ENCODE data around the gene EIF4H.
"Not testable (repeated sequence)": the region's sequence is repeated elsewhere in the genome, so short reads cannot be mapped to it uniquely, and the experiment has no call there.

EIF4H gene

DNA sequence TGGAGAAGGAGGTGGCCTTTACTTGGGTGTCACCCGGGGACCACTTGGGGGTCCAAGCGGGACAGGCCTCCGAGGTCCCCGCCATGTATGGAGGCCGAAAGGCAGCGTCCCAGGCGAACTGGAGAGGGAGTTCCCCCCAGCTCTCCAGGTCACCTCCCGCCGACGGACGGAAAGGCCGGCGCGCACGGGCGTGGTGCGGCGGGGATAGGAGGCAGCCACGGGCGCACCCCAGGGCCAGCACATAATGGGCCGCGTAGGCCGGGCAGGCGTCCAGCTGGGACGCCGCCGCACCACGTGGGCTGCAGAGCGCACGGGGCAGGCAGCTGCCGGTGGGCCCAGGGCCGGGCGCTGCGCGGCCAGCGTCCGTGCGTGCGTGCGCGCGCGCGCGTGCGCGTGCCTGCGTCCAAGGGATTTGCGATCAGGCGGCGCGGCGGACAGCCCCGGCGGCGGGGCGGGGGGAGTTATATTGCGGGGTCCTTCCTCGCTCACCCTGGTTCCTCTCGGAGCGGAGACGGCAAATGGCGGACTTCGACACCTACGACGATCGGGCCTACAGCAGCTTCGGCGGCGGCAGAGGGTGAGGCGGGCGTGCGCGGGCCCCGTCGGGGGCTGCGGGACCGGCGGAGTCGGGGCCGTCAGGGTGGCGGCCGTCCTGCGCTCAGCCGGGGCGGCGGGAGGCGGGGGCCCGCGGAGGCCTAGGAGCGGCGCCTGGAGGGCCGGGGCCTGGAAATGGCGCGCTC is at the start of gene EIF4H:
Gene EIF4H, plus strand, starts transcription at position 491 of the 740 bp plus-strand sequence. Its CDS starts 28 bp downstream, at position 519.
- DNase-seq: peak; percentile 98

GRCh38 chr7:74126220-74126880 is 47.8 kb upstream of the EIF4H start:
- no peak for DNase-seq

GRCh38 chr7:74129887-74130286 is 44.3 kb upstream of the EIF4H start:
- no peak for DNase-seq

DNA sequence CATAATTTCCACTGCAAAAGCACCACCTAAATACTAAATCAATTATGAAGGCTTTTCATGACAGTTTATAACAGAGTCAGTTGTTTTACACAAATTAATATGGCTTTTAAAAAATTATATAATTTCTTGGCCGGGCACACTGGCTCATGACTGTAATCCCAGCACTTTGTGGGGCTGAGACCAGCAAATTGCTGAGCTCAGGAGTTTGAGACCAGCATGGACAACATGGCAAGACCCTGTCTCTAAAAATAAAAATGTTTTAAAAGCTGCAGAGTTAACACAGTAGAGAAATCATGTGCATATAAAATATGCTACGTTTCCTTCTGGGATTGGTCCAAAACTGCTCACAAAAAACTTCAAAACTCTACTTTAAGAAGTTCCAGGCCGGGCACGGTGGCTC is 43.6 kb upstream of the EIF4H start:
- no peak for DNase-seq

DNA sequence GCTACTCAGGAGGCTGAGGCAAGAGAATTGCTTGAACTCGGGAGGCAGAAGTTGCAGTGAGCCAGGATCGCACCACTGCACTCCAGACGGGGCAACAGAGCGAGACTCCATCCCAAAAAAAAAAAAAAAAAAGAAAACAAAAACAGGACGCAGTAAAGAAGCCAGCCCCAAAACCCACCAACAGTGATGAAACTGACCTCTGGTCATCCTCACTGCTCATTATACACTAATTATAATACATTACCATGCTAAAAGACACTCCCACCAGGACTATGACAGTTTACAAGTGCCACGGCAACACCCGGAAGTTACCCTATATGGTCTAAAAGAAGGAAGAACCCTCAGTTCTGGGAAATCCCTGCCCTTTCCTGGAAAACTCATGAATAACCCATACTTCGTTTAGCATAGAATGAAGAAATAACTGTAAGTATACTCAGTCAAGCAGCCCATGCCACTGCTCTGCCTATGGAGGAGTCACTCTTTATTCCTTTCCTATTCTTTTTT is 40.0 kb upstream of the EIF4H start:
- DNase-seq: no peak

GRCh38 chr7:74138334-74138867 is 35.8 kb upstream of the EIF4H start:
- DNase-seq: peak; percentile 73

DNA sequence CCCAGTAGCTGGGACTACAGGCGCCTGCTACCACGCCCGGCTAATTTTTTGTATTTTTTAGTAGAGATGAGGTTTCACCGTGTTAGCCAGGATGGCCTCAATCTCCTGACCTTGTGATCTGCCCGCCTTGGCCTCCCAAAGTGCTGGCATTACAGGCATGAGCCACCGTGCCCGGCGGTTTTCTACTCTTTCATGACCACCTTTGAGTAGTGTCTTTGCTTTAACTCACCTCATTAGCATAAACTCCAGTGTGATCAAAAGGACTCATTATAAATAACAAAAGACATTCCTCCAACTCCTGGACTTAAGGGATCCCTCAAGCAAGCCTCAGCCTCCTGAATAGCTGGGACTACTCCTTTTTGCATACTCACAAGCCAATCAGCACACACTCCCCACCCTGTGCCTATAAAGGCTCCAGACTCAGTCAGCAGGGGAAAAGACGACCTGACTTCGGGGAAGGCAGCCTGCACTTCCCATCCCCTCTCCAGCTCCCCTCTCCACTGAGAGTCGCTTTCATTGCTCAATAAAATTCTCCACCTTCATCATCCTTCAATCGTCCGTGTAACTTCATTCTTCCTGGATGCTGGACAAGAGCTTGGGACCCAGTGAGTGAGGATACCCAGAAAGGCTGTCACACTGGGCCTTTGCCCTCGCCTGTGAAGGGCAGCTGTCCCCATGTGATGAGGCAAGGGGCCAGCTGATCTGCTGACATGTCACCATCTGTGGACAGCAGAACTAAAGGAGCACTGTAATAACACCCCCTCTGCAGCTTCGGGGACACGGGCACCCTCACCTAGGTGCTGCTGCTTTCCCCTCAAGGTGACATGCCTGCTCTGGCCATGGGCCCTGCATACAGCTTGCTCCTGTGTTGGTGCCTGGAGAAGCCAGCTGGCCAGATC is 35.0 kb upstream of the EIF4H start:
- DNase-seq: no peak

DNA sequence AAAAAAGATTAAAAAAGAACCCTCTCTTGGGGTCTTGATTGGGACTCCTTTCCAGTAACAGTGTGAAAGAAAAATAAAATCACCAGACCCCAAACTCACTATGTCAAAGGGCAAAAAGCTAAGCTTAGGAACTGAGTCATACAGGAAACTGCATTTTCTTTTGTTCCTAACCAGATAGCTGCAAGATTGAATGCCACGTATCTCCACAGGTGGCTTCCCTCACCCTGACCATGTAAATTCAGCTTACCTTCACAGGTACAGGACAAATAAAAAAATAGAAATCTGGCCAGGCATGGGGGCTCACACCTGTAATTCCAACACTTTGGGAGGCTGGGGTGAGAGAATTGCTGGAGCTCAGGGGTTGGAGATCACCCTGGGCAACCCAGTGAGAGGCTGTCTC is 32.5 kb upstream of the EIF4H start:
- no peak for DNase-seq

DNA sequence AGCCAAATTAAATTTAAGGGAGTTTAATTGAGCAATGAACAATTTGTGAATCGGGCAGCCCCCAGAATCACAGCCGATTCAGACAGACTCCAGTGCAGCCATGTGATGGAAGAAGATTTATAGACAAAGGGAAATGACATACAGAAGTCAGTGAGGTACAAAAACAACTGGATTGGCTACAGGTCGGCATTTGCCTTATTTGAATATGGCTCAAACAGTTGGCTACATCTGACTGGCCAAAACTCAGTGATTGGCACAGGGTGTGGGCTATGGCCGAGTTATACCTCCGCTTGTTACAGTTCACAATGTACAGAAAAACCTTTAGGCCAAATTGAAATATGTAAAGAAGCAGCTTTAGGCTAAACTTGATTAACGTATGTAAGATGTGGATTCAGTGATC is 30.8 kb upstream of the EIF4H start:
- DNase-seq: no peak

GRCh38 chr7:74148491-74148890 is 25.7 kb upstream of the EIF4H start:
- DNase-seq: no peak

GRCh38 chr7:74149071-74149470 is 25.1 kb upstream of the EIF4H start:
- no peak for DNase-seq

GRCh38 chr7:74149603-74150002 is 24.6 kb upstream of the EIF4H start:
- DNase-seq: no peak

DNA sequence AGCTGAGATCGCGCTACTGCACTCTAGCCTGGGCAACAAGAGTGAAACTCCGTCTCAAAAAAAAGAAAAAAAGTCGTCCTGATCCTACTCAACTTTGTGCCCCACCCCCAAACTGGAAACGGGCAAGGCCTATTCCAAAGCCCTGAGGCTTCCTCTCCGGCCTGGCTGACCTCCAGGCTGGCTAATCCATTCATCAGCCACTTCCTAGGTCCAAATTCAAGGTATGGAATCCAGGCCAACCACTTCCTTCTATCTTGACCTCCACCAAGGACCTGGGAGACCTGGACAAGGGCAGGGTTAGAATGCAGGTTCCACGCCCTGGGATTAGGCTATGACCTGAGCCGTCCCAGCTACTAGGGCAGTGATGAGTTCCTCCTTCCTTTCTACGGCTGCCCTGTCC is 20.4 kb upstream of the EIF4H start:
- no peak for DNase-seq

DNA sequence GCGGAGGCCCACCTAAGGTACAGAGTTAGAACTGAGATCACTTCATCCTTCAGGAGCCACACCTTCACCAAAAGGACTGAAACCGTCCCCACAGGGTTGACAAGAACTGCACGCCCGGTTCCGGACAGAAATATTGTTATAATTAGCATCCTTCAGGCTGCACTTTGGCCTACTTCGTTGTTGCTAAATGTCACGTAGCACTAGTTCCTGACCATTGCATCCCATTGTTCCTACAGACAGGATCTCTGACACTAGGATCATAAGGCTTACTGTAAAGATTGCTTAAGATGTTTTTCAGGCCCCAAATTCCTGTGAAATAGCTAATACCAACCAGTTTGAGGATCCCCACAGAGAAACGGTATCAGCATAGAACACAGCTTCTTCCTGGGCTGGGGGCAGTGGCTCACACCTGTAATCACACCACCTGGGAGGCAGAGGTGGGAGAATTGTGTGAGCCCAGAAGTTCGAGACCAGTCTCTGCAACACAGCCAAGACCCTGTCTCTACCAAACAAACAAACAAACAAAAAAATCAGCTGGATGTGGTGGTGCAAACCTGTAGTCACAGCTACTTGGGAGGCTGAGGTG is 18.3 kb upstream of the EIF4H start:
- DNase-seq: no peak

- DNase-seq: no peak
These were observed 16.6 kb upstream of the EIF4H start for GRCh38 chr7:74157605-74158004.

DNA sequence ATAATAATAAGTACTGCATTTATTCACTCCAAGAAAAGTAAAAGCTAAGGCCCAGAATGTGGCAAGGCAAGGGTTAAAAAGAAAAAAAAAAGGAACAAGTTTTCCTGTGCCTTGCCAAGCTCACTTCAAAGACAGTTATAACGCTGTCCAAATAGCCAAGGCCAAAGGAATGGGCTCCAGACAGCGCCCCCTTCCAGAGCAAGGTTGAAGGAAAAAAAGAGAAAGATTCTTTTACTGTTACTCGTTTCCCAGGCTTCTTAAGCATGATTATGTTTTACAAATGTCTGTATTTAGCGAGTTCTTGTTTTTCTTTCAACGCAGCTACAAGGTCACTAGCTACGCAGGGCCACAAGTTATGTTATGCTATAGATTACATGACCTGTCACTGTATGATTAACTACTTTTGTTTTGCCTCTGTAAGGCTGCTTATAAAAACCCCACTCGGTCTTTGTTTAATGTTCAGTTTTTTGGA is 9.1 kb upstream of the EIF4H start:
- DNase-seq: no peak

GRCh38 chr7:74165867-74166593 is 8.1 kb upstream of the EIF4H start:
- DNase-seq: no peak

GRCh38 chr7:74167324-74167723 is 6.8 kb upstream of the EIF4H start:
- DNase-seq: not testable (repeated sequence)

DNA sequence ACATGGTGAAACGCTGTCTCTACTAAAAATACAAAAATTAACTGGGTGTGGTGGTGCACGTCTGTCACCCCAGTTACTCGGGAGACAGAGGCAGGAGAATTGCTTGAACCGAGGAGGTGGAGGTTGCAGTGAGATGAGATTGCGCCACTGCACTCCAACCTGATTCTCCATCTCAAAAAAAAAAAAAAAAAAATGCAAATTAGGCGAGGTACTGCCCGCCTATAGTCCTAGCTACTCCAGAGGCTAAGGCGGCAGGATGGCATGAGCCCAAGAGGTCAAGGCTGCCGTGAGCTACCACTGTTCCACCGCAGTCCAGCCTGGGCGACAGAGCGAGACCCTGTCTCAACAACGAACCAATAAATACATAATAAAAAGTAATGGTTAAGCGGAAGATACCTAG is 1.1 kb upstream of the EIF4H start:
- DNase-seq: no peak

DNA sequence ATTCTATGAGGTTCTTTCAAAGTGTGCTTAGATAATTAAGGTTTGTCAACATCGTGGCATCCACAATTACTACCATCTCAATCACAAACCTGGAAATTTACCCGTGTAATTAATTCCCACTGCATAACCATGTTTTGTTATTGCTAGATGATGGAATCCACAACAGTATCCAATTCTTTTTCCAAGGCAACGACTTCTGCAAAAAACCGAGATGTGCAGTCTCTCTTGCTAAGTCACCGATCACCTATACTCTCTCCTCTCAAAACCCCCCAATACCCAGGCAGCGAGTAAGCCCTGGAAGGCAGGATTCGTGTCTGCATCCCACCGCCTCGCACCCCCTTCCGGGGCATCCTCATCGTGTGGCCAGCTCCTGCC is 678 bp upstream of the EIF4H start:
- no peak for DNase-seq

GRCh38 chr7:74174606-74175082 is 488 bp downstream of the EIF4H start:
- peak; percentile 80 for DNase-seq

DNA sequence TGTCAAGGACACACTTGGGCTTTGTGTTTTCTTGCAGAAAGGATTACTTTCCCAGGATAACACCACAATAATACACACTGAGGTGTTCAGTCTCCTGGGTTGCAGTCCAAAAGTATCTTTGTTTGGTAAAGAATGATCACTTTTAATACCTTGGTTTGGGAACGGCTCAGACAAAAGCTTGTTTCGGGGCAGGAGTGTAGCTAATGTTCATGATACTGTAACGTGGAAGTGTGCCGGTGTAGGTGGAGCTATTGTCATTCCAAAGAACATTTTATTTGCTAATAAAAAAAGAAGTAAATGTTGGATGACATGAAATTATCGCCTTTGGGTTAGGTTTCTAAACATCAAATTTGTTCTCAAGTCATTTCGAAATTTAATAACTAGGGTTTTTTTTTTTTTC is 1.2 kb downstream of the EIF4H start:
- no peak for DNase-seq

Data from activated effector memory CD4-positive, alpha-beta T cell treated with anti-CD3 and anti-CD28 coated beads, Interleukin-2, amount 50 U/mL, for 16 hours (primary cell).